Measurements from ENCODE around the gene ART3.

- TF ChIP-seq CTCF (conservative IDR thresholded peaks at IDR 0.05; ENCODE audit: low read length) (no peak), EZH2phosphoT487 (IDR thresholded peaks at IDR 0.05; ENCODE audit: borderline replicate concordance, low read depth, low read length) (no peak)
Measured at GRCh38 chr4:76116821-76117220, 42.3 kb downstream of the ART3 start.

All from OCI-LY7 (cell line).